HepG2 (cell line): ENCODE results near the gene METTL23. TPM values are rescaled to one million over a fixed set of nuclear protein-coding genes. Genes with fewer than 3 reads are reported as not detected.

Experiments used
- CEBPG ChIP-seq: IDR thresholded peaks from 2 replicates; pipeline ENCODE4 v1.6.1; 2016
- FOXK2 ChIP-seq: fragments of 450-650 bp; IDR thresholded peaks from 2 replicates; pipeline ENCODE4 v1.6.1; 2016
- GABPB1 ChIP-seq: IDR thresholded peaks from 2 replicates; pipeline ENCODE4 v1.6.1; 2016; ENCODE audit warnings: mild to moderate bottlenecking, missing genetic modification reagents, moderate library complexity, missing compliant biosample characterization
- HES4 ChIP-seq: sonication (generic); formaldehyde crosslinking; IDR thresholded peaks from 2 replicates; pipeline ENCODE4 v1.9.0; 2021; ENCODE audit warnings: mild to moderate bottlenecking, missing genetic modification reagents, borderline replicate concordance
- KAT8 ChIP-seq: IDR thresholded peaks from 2 replicates; pipeline ENCODE4 v1.6.1; 2016; ENCODE audit warnings: missing genetic modification reagents, missing compliant biosample characterization
- KLF12 ChIP-seq: sonication (generic); formaldehyde crosslinking; IDR thresholded peaks from 2 replicates; pipeline ENCODE4 v1.4.0; 2020; ENCODE audit warnings: missing genetic modification reagents, borderline replicate concordance
- MBNL3 ChIP-seq: fragments of 250-450 bp; sonication (Bioruptor Pico); conservative IDR thresholded peaks from 2 replicates; pipeline ENCODE4 v1.8.0; 2022; ENCODE audit warnings: mild to moderate bottlenecking, inconsistent platforms
- MED1 ChIP-seq: sonication (generic); formaldehyde crosslinking; IDR thresholded peaks from 2 replicates; pipeline ENCODE4 v1.4.0; 2020; ENCODE audit warnings: missing genetic modification reagents
- MIER3 ChIP-seq: IDR thresholded peaks from 2 replicates; pipeline ENCODE4 v1.6.1; 2016; ENCODE audit warnings: missing compliant biosample characterization, borderline replicate concordance
- PAX8 ChIP-seq: sonication (generic); formaldehyde crosslinking; IDR thresholded peaks from 2 replicates; pipeline ENCODE4 v1.8.0; 2022; ENCODE audit warnings: mild to moderate bottlenecking, missing genetic modification reagents, borderline replicate concordance
- PHF5A ChIP-seq: IDR thresholded peaks from one replicate; pipeline ENCODE4 v1.6.1; 2018; ENCODE audit warnings: low read depth, missing genetic modification reagents; ENCODE audit not compliant: unreplicated experiment
- SATB2 ChIP-seq: sonication (generic); formaldehyde crosslinking; IDR thresholded peaks from 2 replicates; pipeline ENCODE4 v1.5.0; 2020; ENCODE audit warnings: missing genetic modification reagents
- SRY ChIP-seq: sonication (generic); formaldehyde crosslinking; IDR thresholded peaks from 2 replicates; pipeline ENCODE4 v1.8.0; 2022; ENCODE audit warnings: mild to moderate bottlenecking, missing genetic modification reagents
- TERF1 ChIP-seq: sonication (generic); formaldehyde crosslinking; IDR thresholded peaks from 2 replicates; pipeline ENCODE4 v1.8.0; 2022; ENCODE audit warnings: mild to moderate bottlenecking, missing genetic modification reagents, moderate library complexity
- TGIF2 ChIP-seq: IDR thresholded peaks from 2 replicates; pipeline ENCODE4 v1.6.1; 2016; ENCODE audit warnings: control low read depth, missing compliant biosample characterization
- THAP11 ChIP-seq: IDR thresholded peaks from 2 replicates; pipeline ENCODE4 v1.6.1; 2016; ENCODE audit warnings: missing biosample characterization, missing genetic modification reagents
- ZMYM3 ChIP-seq: sonication (generic); formaldehyde crosslinking; IDR thresholded peaks from 2 replicates; pipeline ENCODE4 v1.5.1; 2020; ENCODE audit warnings: mild to moderate bottlenecking, missing genetic modification reagents
- ZNF335 ChIP-seq: sonication (generic); formaldehyde crosslinking; IDR thresholded peaks from 2 replicates; pipeline ENCODE4 v1.4.0; 2020; ENCODE audit warnings: missing genetic modification reagents
- ZNF44 ChIP-seq: sonication (generic); formaldehyde crosslinking; IDR thresholded peaks from 2 replicates; pipeline ENCODE4 v1.5.1; 2020; ENCODE audit warnings: mild to moderate bottlenecking, missing genetic modification reagents
- ZNF775 ChIP-seq: sonication (generic); formaldehyde crosslinking; IDR thresholded peaks from 2 replicates; pipeline ENCODE4 v1.4.0; 2020; ENCODE audit warnings: missing genetic modification reagents, mild to moderate bottlenecking, moderate library complexity, borderline replicate concordance
- ZNF841 ChIP-seq: sonication (generic); formaldehyde crosslinking; IDR thresholded peaks from 2 replicates; pipeline ENCODE4 v1.8.1; 2023; ENCODE audit warnings: missing genetic modification reagents, borderline replicate concordance
- ZSCAN21 ChIP-seq: sonication (generic); formaldehyde crosslinking; IDR thresholded peaks from 2 replicates; pipeline ENCODE4 v1.8.0; 2022; ENCODE audit warnings: mild to moderate bottlenecking, missing genetic modification reagents, moderate library complexity, borderline replicate concordance
- ZSCAN31 ChIP-seq: sonication (generic); formaldehyde crosslinking; IDR thresholded peaks from 2 replicates; pipeline ENCODE4 v1.5.0; 2020; ENCODE audit warnings: low read depth, mild to moderate bottlenecking, missing genetic modification reagents
- polyA plus RNA-seq, 8 experiments: library from polyadenylated mRNA; depleted of rRNA in 3 of 8; stranded (reverse) in 7 of 8; unstranded in 1 of 8; fragments of >200 nt; fragmentation: Illumina TruSeq in 4 of 8; extraction: Trizol in 4 of 8; gene quantifications; 2 replicates each; pipeline versions ENCODE4 v1.2.1 to v1.2.3, GENCODE V29; 2011 to 2016; ENCODE audit warnings: low read depth in 4 of 8, missing spikeins in 1 of 8, mixed read lengths in 1 of 8; ENCODE audit not compliant: insufficient read depth in 1 of 8
- total RNA-seq, 5 experiments: library from RNA; depleted of rRNA; stranded (reverse); fragments of >200 nt; fragmentation: Illumina TruSeq; extraction: Trizol; gene quantifications; 2 replicates each; pipeline ENCODE4 v1.2.3, GENCODE V29; 2016; ENCODE audit warnings: low read depth in 1 of 5
- TF ChIP-seq, protein P1 (sequence below): sonication (generic); formaldehyde crosslinking; IDR thresholded peaks from 2 replicates; pipeline ENCODE4 v1.9.0; 2021; ENCODE audit warnings: mild to moderate bottlenecking, missing genetic modification reagents

Gene METTL23
- total and polyA plus RNA-seq, 2 of the 13 experiments (the other 11 are each of a cell fraction or from before 2014, with no cell fraction given) = 39.9 to 104 TPM

DNA sequence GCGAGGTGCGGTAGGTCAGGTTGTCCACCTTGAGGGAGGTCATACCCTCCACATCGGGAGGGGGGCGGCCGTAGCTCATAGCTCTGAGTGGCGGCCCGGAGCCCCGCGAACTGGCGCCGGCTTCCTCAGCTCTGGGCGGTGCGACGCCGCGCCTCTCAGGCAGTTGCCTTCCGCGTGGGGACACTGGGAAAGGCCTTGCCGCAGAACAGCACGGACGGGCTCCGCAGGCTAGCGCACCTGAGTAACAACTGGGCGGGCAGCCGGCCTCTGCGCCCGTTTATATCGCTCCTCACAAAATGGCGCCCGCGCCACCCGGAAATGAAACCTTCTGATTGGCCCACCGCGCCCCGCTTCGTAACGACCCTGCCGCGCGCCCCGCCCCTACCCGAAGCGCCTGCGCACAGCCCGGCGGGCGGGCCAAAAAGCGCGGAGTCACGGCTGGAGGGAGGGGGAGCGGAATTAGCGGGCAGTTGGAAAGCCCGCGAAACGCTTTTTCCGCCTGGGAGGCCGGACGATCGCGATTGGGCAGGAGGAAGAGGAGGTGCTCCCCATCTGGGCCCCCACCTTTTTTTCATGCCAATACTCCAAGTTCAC is 10.5 kb downstream of the METTL23 start, which contains the start of gene SRSF2 (continued):
- TF ChIP-seq MED1 (CRISPR knock-in tag) (peak; percentile 76), TGIF2 (CRISPR knock-in tag) (peak; percentile 89), ZNF44 (peak; percentile 40), HES4 (peak; percentile 34; the same call in 1 of the 2 replicates), FOXK2 (0 out of 2 replicates have a peak, but pooled peaks have one; percentile 30), TERF1 (no peak; the same call in 1 of the 2 replicates), ZSCAN21 (CRISPR knock-in tag) (peak; percentile 78), CEBPG (CRISPR knock-in tag) (peak; percentile 62), SRY (CRISPR knock-in tag) (peak; percentile 92), ZMYM3 (CRISPR knock-in tag) (no peak; the same call in 1 of the 2 replicates), ZNF841 (CRISPR knock-in tag) (peak; percentile 85; the same call in 1 of the 2 replicates), KLF12 (CRISPR knock-in tag) (peak; percentile 84), PAX8 (CRISPR knock-in tag) (peak; percentile 88; the same call in 1 of the 2 replicates), THAP11 (no peak), MIER3 (CRISPR knock-in tag) (peak; percentile 64; the same call in 1 of the 2 replicates), PHF5A (no peak), GABPB1 (CRISPR knock-in tag) (peak; percentile 94), MBNL3 (CRISPR knock-in tag) (no peak), KAT8 (CRISPR knock-in tag) (peak; percentile 97), ZSCAN31 (CRISPR knock-in tag) (peak; percentile 91; the same call in 1 of the 2 replicates), ZNF335 (CRISPR knock-in tag) (peak; percentile 91), ZNF775 (CRISPR knock-in tag) (peak; percentile 72; the same call in 1 of the 2 replicates), SATB2 (CRISPR knock-in tag) (peak; percentile 94)
- TF ChIP-seq, protein P1, sequence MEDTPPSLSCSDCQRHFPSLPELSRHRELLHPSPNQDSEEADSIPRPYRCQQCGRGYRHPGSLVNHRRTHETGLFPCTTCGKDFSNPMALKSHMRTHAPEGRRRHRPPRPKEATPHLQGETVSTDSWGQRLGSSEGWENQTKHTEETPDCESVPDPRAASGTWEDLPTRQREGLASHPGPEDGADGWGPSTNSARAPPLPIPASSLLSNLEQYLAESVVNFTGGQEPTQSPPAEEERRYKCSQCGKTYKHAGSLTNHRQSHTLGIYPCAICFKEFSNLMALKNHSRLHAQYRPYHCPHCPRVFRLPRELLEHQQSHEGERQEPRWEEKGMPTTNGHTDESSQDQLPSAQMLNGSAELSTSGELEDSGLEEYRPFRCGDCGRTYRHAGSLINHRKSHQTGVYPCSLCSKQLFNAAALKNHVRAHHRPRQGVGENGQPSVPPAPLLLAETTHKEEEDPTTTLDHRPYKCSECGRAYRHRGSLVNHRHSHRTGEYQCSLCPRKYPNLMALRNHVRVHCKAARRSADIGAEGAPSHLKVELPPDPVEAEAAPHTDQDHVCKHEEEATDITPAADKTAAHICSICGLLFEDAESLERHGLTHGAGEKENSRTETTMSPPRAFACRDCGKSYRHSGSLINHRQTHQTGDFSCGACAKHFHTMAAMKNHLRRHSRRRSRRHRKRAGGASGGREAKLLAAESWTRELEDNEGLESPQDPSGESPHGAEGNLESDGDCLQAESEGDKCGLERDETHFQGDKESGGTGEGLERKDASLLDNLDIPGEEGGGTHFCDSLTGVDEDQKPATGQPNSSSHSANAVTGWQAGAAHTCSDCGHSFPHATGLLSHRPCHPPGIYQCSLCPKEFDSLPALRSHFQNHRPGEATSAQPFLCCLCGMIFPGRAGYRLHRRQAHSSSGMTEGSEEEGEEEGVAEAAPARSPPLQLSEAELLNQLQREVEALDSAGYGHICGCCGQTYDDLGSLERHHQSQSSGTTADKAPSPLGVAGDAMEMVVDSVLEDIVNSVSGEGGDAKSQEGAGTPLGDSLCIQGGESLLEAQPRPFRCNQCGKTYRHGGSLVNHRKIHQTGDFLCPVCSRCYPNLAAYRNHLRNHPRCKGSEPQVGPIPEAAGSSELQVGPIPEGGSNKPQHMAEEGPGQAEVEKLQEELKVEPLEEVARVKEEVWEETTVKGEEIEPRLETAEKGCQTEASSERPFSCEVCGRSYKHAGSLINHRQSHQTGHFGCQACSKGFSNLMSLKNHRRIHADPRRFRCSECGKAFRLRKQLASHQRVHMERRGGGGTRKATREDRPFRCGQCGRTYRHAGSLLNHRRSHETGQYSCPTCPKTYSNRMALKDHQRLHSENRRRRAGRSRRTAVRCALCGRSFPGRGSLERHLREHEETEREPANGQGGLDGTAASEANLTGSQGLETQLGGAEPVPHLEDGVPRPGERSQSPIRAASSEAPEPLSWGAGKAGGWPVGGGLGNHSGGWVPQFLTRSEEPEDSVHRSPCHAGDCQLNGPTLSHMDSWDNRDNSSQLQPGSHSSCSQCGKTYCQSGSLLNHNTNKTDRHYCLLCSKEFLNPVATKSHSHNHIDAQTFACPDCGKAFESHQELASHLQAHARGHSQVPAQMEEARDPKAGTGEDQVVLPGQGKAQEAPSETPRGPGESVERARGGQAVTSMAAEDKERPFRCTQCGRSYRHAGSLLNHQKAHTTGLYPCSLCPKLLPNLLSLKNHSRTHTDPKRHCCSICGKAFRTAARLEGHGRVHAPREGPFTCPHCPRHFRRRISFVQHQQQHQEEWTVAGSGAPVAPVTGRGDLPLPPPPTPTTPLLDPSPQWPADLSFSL = no peak
